HEK293T (cell line): ENCODE measurements around the gene PTCH2.

Source experiments
- ARNT ChIP-seq: fragments of 450-650 bp; IDR thresholded peaks from 2 replicates; pipeline ENCODE4 v1.6.1; 2017; ENCODE audit warnings: mild to moderate bottlenecking
- BHLHE40 ChIP-seq: fragments of 450-650 bp; IDR thresholded peaks from 2 replicates; pipeline ENCODE4 v1.6.1; 2016; ENCODE audit warnings: mild to moderate bottlenecking, moderate library complexity, borderline replicate concordance
- CTBP1 ChIP-seq: fragments of 450-650 bp; IDR thresholded peaks from 2 replicates; pipeline ENCODE4 v1.6.1; 2016; ENCODE audit warnings: borderline replicate concordance
- ELF4 ChIP-seq: fragments of 450-650 bp; IDR thresholded peaks from 2 replicates; pipeline ENCODE4 v1.6.1; 2017; ENCODE audit warnings: antibody characterized with exemption
- FOXA1 ChIP-seq: fragments of 450-650 bp; IDR thresholded peaks from 2 replicates; pipeline ENCODE4 v1.6.1; 2016; ENCODE audit warnings: mild to moderate bottlenecking
- FOXK2 ChIP-seq: fragments of 450-650 bp; IDR thresholded peaks from 2 replicates; pipeline ENCODE4 v1.6.1; 2016; ENCODE audit warnings: mild to moderate bottlenecking
- FOXM1 ChIP-seq: fragments of 450-650 bp; IDR thresholded peaks from 2 replicates; pipeline ENCODE4 v1.6.1; 2017; ENCODE audit warnings: mild to moderate bottlenecking, borderline replicate concordance
- HDGF ChIP-seq: fragments of 450-650 bp; IDR thresholded peaks from 2 replicates; pipeline ENCODE4 v1.6.1; 2017; ENCODE audit warnings: antibody characterized with exemption, borderline replicate concordance
- NFRKB ChIP-seq: fragments of 450-650 bp; IDR thresholded peaks from 2 replicates; pipeline ENCODE4 v1.6.1; 2016; ENCODE audit warnings: mild to moderate bottlenecking, moderate library complexity
- PKNOX1 ChIP-seq: fragments of 450-650 bp; IDR thresholded peaks from 2 replicates; pipeline ENCODE4 v1.6.1; 2016
- SP1 ChIP-seq: fragments of 450-650 bp; IDR thresholded peaks from 2 replicates; pipeline ENCODE4 v1.6.1; 2017
- SUZ12 ChIP-seq: fragments of 450-650 bp; IDR thresholded peaks from 2 replicates; pipeline ENCODE4 v1.6.1; 2016; ENCODE audit warnings: mild to moderate bottlenecking
- TARDBP ChIP-seq: fragments of 450-650 bp; IDR thresholded peaks from 2 replicates; pipeline ENCODE4 v1.6.1; 2016
- ZNF384 ChIP-seq: fragments of 450-650 bp; IDR thresholded peaks from 2 replicates; pipeline ENCODE4 v1.6.1; 2016

GRCh38 chr1:44860331-44860730, 17.3 kb upstream of the PTCH2 start:
- TF ChIP-seq ELF4 (no peak), SP1 (no peak), SUZ12 (no peak), BHLHE40 (no peak), NFRKB (no peak), FOXK2 (no peak), ARNT (no peak), CTBP1 (no peak), FOXM1 (no peak), PKNOX1 (no peak), ZNF384 (no peak), HDGF (no peak), FOXA1 (no peak), TARDBP (no peak)
